22Rv1 (cell line): Measurements from ENCODE around the gene CCDC30.

Experiments
- H3K27ac ChIP-seq: fragments of 450-650 bp; 2 replicates; pipeline ENCODE4 v1.5.1; 2017
- ZFX ChIP-seq: fragments of 450-650 bp; IDR thresholded peaks from 2 replicates; pipeline ENCODE4 v1.6.1; 2017; ENCODE audit warnings: antibody characterized with exemption, borderline replicate concordance
- TF ChIP-seq, protein P1 (sequence below): fragments of 450-650 bp; IDR thresholded peaks from 2 replicates; pipeline ENCODE4 v1.5.1; 2017; ENCODE audit warnings: mild to moderate bottlenecking

Gene CCDC30

GRCh38 chr1:42432714-42433113 lies 30.4 kb upstream of the CCDC30 start:
- H3K27ac ChIP-seq = no peak overlapping the region
- no peak for TF ChIP-seq ZFX
- TF ChIP-seq, protein P1, sequence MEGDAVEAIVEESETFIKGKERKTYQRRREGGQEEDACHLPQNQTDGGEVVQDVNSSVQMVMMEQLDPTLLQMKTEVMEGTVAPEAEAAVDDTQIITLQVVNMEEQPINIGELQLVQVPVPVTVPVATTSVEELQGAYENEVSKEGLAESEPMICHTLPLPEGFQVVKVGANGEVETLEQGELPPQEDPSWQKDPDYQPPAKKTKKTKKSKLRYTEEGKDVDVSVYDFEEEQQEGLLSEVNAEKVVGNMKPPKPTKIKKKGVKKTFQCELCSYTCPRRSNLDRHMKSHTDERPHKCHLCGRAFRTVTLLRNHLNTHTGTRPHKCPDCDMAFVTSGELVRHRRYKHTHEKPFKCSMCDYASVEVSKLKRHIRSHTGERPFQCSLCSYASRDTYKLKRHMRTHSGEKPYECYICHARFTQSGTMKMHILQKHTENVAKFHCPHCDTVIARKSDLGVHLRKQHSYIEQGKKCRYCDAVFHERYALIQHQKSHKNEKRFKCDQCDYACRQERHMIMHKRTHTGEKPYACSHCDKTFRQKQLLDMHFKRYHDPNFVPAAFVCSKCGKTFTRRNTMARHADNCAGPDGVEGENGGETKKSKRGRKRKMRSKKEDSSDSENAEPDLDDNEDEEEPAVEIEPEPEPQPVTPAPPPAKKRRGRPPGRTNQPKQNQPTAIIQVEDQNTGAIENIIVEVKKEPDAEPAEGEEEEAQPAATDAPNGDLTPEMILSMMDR = no peak

- TF ChIP-seq ZFX = no peak
- TF ChIP-seq, protein P1 = no peak
- H3K27ac ChIP-seq = no peak overlapping the region
Measured at GRCh38 chr1:42433369-42433768, 29.7 kb upstream of the CCDC30 start.

DNA sequence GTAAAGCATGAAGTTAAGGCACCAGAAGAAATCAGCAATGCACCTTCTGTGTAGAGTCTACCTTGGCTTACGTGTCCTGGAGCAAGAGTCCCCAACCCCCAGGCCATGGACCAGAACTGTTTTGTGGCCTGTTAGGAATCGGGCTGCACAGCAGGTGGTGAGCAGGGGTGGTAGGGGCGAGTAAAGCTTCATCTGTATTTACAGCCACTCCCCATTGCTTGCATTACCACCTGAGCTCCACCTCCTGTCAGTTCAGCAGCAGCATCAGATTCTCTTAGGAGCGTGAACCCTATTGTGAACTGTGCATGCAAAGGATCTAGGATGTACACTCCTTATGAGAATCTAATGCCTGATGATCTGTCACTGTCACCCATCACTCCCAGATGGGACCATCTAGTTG lies 28.7 kb upstream of the CCDC30 start:
- no peak for TF ChIP-seq ZFX
- TF ChIP-seq, protein P1 = no peak
- no peak overlapping the region for H3K27ac ChIP-seq

GRCh38 chr1:42439940-42440339 lies 23.1 kb upstream of the CCDC30 start:
- no peak overlapping the region for H3K27ac ChIP-seq
- TF ChIP-seq ZFX = no peak

GRCh38 chr1:42442662-42443061 lies 20.4 kb upstream of the CCDC30 start:
- H3K27ac ChIP-seq = no peak overlapping the region
- TF ChIP-seq, protein P1 = no peak
- no peak for TF ChIP-seq ZFX

DNA sequence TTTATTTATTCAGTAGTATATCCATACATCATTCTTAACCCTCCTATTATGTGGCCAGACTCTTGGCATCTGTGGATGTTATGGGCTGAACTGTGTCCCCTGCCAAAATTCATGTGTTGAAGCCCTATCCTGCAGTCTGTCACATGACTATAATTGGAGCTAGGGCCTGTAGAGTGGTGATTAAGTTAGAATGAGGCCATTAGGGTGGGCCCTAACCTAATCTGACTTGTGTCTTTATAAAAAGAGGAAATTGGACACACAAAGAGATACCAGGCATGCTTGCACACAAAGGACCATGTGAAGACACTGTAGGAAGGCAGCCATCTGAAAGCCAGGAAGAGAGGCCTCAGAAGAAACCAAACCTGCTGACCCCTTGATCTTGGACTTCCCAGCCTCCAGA lies 13.8 kb upstream of the CCDC30 start:
- TF ChIP-seq, protein P1 = no peak
- TF ChIP-seq ZFX = no peak

DNA sequence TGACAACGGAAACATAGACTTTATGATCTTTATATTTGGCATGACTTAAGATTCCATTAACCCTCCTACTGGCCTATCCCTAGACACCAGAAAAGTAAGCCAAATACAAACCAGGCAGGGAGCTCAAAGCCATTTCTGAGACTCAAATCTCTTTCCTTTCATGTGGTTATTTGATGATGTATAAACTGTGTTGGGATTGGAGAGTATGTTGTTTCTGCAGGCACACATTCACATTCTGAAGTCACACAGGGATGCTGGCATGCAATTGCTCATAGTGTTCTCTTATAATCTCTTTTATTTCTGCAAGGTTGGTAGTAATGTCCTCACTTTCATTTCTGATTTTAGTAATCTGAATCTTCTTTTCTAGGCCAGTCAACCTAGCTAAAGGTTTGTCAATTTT lies 13.0 kb upstream of the CCDC30 start:
- TF ChIP-seq, protein P1 = no peak
- no peak overlapping the region for H3K27ac ChIP-seq

More for the DNA sequence above, 13.8 kb upstream of the CCDC30 start:
- no peak overlapping the region for H3K27ac ChIP-seq

- TF ChIP-seq, protein P1 = no peak
- no peak for TF ChIP-seq ZFX
- H3K27ac ChIP-seq = no peak overlapping the region
Measured at GRCh38 chr1:42453386-42453785, 9.7 kb upstream of the CCDC30 start.
